ENCODE data around the gene NOL9. TPM values are rescaled to one million over a fixed set of nuclear protein-coding genes. Genes with fewer than 3 reads are reported as not detected.
"Not testable (repeated sequence)": the region's sequence is repeated elsewhere in the genome, so short reads cannot be mapped to it uniquely, and the experiment has no call there.

The NOL9 gene
- polyA plus RNA-seq (ENCODE audit: insufficient read length in 10 of 10): 10 to 100 TPM; 11.0 to 23.8 (median 14.6) TPM
- long read RNA-seq, donor 1: 0 reads
- long read RNA-seq, donor 2: 0 reads
- long read RNA-seq, donor 3: 0 reads
- long read RNA-seq, donor 4: 0 reads
- long read RNA-seq, donor 5: 0 reads
- long read RNA-seq, donor 6, full-length matches to known transcripts: 1 of 1 reads
- long read RNA-seq, donor 6, partial matches to known transcripts: 0 of 1 reads
- long read RNA-seq, donor 6, other reads (novel, unspliced or antisense): 0 of 1 reads
- long read RNA-seq, donor 7, full-length matches to known transcripts: 1 of 1 reads
- long read RNA-seq, donor 7, partial matches to known transcripts: 0 of 1 reads
- long read RNA-seq, donor 7, other reads (novel, unspliced or antisense): 0 of 1 reads
- long read RNA-seq, donor 8, full-length matches to known transcripts: 2 of 2 reads
- long read RNA-seq, donor 8, partial matches to known transcripts: 0 of 2 reads
- long read RNA-seq, donor 8, other reads (novel, unspliced or antisense): 0 of 2 reads
- long read RNA-seq, donor 9: 0 reads

DNA sequence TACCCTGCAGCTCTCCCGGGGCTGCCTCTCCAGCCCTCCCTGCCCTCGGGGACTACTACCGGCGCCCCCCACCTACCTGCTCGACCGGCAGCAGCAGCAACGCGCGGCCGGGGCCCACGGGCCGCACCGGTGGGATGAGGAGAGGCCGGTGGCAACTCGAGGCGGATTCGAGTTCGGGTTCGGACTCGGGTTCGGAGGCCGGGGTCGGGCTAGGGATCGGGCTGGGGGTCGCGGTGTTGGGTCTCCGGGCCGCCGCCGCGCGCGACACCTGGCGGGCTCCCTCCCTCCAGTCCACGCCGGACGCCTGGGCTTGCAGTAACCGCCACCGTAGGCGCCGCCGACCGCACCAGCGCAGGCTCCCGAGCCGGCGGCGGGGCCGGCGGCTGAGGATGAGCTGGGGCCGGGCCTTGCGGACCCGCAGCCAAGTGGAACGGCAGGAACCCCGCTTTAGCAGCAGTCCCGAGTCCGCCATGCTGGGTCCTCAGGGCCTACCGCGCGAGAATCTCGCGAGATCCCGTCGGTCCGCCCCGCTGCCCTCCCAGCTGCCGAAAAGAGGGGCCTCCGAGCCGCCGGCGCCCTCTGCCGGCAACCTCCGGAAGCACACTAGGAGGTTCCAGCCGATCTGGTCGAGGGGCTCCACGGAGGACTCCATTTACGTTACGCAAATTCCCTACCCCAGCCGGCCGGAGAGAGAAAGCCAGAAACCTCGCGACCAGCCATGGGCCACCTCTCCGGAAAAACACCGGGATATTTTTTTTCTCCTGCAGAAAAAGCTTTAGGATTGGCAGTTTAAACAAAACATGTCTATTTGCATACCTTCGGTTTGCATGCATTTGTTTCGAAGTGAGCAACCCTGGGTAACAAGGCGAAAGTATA, at the start of gene NOL9:
Gene NOL9 (minus strand): TSS at position 483 of the 876 bp plus-strand sequence. CDS start 11 bp downstream, at position 472.
- peak; percentile 92 to 98 (median 97) for DNase-seq

DNA sequence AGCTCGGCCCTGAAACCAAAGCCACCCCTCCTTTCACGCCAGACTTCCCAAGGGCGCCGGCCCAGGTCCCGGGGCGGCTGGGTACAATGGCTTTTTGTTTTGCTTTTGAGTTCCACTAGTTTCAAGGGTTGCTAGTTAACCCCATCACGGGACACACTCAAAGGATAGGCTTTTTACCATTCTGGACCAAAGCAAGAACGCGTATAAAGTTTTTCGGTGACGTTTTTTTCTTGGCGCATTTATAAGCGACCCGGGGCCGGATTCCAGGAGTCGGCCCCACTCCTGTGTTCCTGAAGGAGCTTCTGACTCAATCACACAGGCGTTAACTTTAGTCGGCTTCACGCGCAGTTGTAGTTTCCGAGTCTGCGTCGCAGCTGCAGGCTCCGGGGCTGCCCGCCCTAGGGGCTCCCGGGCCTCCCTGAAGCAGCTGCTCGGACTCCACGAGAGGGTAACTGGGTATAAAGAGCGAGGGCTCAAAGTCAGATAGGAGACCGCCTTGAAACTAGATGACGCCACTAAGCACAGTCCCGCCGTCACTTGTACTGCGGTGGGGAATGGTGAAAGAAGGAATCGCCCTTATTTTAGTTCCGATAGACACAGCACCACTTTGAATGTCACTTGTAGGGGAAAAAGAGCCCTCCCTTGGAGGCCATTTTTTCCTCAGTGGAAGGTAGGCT, 49.1 kb upstream of the NOL9 start:
- DNase-seq: peak; percentile 82 to 95 (median 88)

DNA sequence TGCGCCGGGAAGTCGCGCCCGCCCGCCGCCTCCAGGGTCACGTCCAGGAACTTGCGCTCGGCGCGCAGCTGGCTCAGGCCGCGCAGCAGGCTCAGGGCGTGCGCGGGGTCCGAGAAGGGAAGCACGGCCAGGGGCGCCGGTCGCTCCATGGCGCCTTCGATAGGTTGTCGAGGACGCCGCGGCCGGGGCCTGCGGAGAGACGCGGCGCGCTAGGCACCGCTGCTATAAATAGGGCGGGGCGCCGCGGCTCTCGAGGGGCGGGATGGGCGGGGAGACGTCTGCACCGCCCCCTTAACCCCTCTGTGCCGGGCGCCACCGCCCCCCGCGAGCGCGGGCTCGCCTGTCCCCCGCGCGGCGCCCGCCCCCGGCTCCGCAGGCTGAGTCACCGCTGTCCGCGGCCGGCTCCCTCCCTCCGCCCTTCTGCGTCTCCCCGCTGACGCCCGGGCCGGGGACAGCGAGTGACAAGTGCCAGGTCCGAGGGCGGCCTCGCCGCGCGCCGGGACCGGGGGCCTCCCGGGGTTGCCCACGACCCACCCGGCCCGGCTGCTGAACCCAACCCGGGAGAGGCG, 48.4 kb upstream of the NOL9 start, which contains the start of gene KLHL21:
Gene KLHL21 (minus strand): TSS at position 201 of the 569 bp plus-strand sequence. CDS start 52 bp downstream, at position 149.
- DNase-seq: peak; percentile 92 to 96 (median 93)

DNA sequence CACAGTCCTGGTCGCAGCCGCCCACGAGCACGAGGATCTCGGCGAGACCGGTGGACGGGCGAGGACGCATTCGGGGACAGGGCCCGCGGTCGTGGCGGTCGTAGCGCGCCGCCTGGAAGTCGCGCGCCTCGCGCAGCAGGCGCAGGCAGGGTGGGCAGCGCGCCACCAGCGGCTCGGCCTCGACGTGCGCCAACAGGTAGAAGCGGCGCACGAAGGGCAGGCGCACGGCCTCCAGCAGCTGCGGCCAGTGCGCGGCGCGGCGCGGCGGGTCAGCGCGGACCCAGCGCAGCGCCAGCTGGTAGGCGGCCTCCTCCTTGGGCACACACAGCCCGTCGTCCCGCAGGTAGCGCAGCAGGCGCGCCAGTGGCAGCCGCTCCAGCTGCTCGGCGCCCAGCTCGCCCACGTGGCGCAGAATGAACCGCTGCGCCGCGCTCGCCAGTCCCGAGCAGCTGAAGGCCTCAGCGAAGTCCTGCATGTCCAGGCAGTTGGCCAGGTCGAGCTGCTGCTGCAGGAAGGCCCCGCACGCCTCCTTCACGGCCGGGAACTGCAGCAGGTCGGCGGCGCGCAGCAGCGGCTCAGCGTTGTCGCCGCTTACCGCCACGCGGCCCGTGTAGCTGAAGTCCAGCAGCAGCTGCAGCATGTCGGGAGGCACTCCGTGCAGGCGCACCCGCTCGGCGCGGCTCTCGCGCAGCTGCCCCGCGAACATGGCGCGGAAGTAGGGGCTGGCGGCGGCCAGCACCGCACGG, 47.8 kb upstream of the NOL9 start:
- peak in 2 of 3 donors; percentile 36 to 37 for DNase-seq

DNA sequence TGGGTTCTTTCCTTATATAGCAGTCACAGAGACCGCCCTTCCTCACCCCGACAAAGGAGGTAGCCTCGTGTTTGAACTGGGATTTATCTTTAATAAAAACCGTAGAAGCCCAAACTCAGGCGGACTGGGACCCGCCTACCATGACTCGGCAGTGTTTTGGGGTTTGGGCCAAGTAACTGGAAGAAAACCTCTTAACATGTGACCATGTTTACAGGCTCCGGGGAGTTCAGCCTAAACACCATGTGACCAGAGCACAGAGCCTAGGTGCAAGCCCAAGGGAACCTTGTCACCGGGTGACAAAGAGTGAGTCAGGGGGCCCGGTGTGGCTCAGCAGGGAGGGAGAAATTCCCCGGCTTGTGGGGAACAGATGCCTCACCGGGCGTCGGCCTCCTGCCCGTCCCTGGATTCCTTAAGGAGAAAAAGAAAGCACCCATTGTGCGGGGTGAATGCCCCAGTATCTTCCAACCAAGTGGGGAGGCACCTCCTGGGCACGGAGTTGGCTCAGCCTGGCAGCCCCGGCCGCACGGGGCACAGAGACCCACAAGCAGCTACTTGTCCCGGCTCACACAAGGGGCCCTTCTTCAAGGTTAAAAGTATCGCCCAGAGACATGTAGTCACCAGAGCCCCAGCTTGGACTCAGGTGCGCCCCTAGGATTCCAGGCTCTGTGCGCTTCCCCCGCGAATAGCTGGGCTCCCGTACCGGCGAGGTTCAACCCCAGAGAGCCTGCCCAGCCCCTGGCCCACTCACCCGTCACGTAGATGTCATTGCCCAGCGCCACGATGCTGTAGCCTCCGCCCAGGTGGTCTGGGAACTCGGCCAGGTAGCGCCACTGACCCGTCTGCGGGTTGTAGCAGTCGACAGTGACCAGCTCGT, 47.0 kb upstream of the NOL9 start:
- DNase-seq: peak; percentile 70 to 86 (median 85)

DNA sequence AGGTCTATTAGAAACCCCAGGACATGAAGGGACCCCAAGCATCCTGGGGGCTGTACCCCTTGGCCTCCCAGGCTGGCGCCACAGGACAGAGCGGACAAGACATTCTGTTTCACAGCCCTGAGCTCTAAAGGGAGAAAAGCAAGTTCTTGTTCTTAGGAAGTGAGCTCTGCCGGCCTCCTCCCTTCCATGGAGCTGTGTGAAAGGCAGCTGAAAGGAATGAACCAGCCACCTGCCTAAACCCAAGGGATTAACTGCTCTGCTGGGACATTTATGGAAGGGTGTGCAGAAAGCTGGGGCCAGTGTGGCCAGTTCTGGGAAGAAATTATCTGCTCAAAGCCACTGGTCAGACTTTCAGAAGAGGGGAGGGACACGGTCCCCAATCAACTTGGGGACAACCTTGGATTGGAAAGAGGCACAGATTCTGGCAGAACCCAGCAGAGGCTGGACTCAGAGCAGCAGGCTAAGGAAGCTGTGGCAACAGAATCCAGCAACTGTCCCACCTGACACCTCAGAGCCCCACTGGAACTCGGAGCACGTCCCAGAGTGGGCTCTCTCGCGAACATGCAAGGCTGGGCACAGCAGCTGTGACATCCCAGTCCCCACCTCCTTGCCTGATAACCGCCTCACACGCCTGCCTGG, 46.2 kb upstream of the NOL9 start:
- DNase-seq: peak in 2 of 3 donors; percentile 29 to 33

DNA sequence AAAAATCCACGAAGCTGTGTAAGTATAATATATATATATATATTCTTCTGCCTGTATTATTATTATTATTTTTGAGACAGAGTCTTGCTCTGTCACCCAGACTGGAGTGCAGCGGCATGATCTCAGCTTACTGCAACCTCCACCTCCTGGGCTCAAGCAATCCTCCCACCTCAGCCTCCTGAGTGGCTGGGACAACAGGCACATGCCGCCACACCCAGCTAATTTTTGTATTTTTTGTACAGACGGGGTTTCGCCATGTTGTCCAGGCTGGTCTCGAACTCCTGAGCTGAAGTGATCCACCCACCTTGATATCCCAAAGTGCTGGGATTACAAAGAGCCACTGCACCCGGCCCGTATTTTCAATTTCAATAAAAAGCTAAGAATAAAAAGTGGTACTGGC, 45.7 kb upstream of the NOL9 start:
- not testable (repeated sequence) for DNase-seq

DNA sequence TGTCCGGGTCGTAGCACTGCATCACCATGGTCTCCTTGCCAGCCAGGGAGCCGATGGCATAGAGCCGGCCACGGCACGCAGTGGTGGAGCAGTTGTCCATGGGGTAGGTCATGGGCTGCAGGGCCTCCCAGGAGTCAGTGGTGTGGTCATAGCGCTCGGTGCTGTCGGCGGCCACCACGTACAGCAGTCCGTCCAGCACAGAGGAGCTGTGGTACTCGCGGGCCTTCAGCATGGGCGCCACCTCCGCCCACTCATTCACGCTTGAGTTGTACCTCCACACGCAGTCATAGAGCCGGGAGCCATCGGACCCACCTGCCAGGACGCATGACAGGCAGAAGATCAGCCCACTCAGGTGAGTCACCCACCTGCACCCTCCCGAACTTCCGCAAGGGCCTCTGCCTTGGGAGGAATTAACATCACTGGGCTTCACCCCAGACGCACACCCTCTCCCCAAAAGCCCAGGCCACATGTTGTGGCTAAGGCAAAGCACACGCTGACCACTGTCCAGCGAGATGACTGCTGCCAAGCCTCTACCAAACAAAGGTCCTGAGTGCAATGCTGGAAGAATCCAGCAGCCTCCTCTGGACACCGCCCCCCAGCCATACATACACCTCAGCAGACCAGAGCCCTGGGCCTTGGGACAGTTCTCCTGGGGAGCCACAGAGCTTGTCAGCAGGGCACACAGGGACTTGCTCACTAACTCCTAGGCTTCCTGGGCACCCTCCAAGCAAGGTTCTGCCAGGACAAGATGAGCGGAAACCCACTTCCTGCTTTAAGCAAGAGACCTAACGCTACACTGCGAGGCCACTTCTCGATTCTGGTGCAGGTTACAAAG, 45.0 kb upstream of the NOL9 start:
- DNase-seq: no peak

DNA sequence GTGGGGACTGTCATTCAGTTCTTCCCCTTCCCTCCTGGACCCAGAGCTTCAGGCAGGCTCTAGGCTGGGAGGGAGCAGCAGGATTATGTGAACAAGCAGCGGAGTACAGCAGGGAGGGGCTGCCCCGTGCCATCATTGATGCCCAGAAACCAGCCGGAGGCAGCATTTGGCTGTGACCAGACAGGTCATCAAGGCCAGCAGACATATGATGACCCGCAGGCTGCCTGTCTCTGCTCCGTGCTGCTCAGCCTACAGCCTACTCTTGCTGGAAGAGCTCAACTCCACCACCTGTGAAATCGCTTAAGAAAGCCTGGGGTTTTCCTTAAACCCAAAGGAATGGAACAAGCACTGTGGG, 43.4 kb upstream of the NOL9 start:
- no peak for DNase-seq

DNA sequence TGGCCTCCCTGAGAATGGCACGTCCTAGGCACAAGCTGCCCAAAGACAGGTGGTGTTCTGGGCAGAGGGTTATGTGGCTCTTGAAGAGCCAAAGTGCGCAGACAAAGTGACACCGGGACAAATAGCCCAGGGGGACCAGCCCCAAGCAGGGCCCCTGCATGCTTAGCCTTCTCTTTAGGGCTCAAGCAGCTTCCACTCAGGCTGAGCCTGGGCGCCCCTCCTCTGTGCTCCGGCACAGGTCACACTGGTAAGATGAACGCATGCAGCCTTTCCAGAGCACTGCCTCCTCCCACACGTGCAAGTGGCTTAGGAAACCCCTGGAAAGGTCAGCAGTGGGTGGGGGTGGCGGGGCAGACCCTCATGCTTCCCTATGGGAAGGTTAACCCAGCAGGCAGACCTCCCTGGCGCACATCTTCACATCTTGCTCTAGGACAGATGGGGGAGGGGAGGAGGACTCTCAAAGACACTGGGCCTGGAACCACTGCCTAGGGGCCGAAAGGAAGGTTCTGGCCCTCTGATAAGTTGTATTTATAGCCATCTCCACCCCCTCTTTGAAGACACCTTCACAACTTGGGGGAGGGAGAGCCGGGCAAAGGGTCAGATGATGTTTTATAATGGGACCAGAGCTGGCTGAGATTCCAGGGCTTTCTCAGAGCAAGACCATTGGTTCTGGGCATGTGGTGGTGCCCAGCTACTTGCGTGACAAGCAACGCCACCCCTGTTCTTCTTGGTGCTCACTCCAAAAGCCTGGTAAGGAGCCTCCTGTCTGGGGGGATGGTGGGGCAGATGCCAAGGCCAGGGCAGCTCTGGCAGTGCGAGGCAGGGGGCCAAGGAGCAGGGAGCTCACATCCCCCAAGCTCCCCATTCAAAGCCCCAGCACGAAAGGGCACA, 42.8 kb upstream of the NOL9 start:
- no peak for DNase-seq

DNA sequence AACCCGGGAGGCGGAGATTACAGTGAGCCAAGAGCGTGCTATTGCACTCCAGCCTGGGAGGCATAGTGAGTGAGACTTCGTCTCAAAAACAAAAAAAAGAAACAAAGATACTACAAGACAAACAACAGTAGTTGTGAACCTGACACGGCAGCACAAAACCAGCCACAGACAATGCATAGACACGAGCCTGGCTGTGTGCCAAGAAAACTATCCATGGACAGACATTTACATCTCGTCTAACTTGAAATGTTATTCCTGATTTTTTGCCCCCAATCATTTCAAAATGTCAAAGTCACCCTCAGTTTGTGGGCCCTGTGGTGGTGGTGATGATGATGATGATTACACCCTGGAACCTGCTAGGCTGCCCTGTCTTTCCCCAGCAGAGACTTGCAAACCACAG, 42.0 kb upstream of the NOL9 start:
- DNase-seq: no peak

DNA sequence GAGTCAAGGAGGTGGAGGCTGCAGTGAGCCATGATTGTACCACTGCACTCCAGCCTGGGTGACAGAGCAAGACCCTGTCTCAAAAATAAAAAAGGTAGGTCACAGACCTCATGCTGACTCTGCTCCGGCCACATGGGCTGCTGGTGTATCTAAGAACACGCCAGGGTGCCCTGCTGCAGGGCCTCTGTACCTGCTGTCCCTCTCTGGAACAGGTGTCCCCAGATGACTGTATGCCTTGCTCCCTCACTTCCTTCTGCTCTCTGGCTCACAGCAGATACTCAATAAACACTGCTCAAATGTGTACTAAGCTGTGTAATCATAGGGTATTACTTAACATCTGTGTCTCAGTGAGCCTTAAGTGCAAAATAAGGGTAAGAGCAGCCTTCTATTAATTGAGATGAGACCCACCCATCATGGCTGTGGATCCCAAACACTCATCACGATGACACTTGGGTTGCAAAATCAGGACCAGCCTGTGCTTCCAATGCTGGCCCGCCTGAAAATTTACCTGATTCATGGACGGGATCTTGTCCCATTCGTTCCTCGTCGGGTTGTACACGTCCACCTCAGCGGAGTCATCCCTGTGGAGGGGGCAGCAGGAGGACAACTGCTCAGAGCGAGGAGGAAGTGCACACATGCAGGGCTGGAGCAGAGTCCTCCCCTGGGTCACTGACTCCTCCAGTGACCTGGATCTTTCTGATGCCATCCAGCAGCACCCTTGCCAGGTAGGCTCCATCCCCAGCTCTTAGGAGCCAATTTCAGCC, 40.8 kb upstream of the NOL9 start:
- DNase-seq: no peak

DNA sequence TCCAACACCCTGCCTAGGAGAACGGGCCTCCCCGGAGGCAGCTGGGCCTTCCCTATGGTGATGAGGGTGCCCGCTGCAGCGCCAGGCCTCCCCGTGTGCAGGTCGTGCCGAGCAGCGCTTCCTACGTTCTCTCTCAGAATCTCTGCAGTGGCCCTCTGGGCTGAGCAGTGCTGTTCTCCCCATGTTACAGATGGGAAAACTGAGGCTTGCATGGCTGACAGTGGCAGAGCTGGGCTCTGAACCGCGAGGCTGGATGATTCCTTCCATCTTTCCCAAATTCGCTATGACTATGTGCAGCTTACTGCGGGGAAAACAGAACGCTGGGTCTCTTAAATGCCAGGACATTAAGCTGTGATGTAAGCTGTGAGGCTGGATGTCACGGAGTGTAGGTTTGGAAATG, 39.5 kb upstream of the NOL9 start:
- no peak for DNase-seq

DNA sequence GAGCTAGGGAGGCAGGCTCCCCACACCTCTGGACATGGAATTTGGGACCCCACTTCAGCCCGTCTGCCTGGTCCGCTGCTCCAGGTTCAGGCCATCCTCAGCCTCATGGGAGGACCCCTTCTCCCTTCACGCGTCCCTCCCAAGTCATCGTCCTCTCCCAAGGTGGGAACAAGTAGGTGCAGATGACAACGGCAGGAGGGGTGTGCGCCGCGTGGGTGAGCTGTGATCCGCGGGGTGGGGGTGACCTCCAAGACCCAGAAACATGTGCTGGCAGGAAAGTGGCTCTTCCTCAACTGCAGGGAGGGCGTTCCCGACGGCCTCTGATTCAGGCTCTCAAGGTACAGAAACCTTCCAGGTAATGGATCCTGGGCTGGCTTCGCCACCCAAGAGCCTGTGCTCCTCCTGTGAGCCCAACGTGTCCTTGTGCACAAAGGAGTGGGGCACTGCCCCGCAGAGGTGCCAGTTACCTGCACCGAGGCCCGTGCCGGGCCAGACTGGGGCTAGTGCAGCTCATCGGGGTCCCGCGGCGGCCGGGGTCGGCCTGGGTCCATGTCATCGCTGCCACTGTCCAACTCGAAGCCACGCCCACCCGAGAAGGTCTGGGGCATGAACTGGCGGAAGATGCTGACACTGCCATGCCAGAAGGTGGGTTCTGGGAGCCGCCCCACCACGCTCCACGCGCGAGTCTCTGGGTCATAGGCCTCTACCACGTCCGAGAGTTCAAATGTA, 38.7 kb upstream of the NOL9 start:
- no peak for DNase-seq

DNA sequence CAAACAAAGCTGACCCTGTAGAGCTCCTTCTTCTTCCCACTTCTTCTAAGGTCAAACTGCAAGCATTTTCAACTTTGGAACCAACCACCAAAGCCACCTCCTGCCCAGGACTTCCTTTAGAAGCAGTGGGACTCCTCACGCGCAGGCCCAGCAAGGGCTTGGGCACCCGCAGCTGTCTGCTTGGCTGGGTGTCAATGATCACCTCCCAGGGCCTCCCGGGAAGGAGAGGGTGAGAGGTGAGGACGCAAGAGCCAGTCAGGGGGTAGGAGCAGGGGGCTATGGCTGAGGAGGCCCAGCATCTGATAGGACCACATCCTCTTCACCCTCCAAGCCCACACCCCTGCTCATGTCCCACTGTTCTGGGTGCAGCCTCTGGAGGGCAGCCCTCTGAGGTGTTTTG, 38.1 kb upstream of the NOL9 start:
- no peak for DNase-seq

DNA sequence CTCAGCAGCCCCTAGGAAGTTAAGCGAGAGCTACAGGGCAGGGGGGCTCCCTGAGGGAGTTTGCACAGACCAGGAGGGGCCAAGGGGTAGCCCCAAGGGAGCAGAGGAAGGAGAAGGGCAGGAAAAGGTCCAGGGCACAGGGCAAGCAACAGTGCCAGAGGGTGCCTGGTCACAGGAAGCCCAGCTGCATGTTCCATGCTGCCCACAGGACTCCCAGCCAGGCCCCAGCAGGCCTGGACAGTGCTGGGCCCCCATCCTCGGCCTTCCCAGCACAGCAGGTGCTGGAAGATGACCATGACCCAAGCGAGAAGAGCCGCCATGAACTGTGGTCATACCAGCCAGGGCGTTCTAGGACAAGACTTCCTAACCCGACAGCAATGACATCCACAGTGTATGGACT, 37.3 kb upstream of the NOL9 start:
- no peak for DNase-seq

Data from muscle of back (tissue), 13 donors.